ENCODE measurements around the gene USP11. TPM values are rescaled to one million over a fixed set of nuclear protein-coding genes. Genes with fewer than 3 reads are reported as not detected.

Gene USP11
- total and polyA plus RNA-seq, 3 donors from 2014 or later = 113 to 185 (median 128) TPM

DNA sequence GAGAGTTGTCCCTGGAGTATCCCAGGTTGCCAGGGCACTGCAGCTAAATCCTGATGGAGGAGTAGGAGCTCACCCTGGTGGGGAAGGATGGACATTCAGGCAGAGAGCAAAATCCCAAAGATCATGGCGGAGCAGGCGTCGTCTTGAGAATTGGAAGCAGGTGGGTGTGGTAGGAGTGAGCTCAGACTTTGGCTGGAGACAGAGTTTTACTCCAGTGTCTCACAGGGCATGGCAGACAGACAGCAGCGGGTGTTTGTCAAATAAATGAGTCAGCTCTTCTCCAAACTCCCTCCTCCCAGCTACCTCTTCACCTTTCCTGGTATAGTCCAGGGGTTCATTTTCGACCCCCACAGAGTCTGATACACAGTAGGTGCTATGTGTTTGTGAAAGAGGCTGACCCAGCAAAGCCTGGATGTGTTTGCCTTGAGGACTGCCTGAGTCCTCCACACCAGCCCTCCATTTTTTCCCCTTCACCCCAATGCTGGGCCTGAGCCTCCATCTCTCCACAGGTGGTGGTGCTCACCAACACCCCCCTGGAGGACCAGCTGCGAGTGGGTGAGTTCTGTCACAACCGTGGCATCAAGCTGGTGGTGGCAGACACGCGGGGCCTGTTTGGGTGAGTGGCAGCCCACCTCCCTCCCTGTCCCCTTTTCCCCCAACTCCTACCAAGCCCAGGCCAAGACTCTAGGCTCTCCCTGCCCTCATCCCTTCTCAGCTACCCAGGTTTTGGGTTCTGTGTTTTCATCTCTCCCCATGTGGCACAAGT lies 32.2 kb upstream of the USP11 start:
- intact Hi-C loops (cut with DNase I; ENCODE audit: low total_unique reads) = no loop called here
- H3K9me3 ChIP-seq = no peaks in the 10 kb centered on the region
- no peak for DNase-seq
- 59 to 83% methylated on average over 5 to 8 of the region's 9 CpGs for WGBS, 2 donors
- H3K36me3 ChIP-seq (ENCODE audit: low read depth, missing control alignments) = no peaks in the 10 kb centered on the region
- peak overlapping the region in 1 of 2 donors; percentile 39 for H3K27ac ChIP-seq
- H3K4me3 ChIP-seq = no peak overlapping the region
- H3K4me1 ChIP-seq = no peaks in the 10 kb centered on the region
- no peaks in the 10 kb centered on the region for H3K27me3 ChIP-seq
- TF ChIP-seq POLR2A (IDR thresholded peaks at IDR 0.05) = no peak
- TF ChIP-seq, protein P1, sequence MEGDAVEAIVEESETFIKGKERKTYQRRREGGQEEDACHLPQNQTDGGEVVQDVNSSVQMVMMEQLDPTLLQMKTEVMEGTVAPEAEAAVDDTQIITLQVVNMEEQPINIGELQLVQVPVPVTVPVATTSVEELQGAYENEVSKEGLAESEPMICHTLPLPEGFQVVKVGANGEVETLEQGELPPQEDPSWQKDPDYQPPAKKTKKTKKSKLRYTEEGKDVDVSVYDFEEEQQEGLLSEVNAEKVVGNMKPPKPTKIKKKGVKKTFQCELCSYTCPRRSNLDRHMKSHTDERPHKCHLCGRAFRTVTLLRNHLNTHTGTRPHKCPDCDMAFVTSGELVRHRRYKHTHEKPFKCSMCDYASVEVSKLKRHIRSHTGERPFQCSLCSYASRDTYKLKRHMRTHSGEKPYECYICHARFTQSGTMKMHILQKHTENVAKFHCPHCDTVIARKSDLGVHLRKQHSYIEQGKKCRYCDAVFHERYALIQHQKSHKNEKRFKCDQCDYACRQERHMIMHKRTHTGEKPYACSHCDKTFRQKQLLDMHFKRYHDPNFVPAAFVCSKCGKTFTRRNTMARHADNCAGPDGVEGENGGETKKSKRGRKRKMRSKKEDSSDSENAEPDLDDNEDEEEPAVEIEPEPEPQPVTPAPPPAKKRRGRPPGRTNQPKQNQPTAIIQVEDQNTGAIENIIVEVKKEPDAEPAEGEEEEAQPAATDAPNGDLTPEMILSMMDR (IDR thresholded peaks at IDR 0.05) = peak in 1 of 3 experiments; percentile 18

DNA sequence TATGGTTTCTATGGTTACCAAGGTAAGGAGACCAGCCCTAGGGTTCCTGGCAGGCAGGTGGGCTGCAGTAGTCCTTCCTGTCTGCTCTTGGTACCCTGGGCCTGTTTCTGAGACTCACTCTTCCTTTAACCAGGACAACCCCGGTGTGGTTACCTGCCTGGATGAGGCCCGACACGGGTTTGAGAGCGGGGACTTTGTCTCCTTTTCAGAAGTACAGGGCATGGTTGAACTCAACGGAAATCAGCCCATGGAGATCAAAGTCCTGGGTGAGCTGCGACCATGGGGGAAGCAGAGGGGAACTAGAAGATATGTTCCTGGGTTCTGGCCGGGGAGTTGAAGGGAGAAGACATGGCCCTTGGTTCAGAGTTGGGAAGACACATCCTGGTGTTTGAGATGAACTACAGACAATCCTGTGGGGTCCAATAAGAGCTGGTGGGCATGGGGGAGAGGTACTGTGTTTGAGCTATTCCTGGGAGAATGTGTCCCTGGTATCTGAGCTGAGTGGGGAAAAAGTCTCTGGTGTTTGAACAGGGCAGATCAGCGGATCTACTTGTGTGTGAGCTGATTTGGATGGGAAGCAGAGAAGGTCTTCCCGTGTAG lies 31.4 kb upstream of the USP11 start:
- DNase-seq = no peak
- Histone ChIP-seq H3K4me3 (no peak overlapping the region), H3K4me1 (no peaks in the 10 kb centered on the region), H3K27me3 (no peaks in the 10 kb centered on the region), H3K9me3 (no peaks in the 10 kb centered on the region), H3K36me3 (ENCODE audit: low read depth, missing control alignments) (no peaks in the 10 kb centered on the region), H3K27ac (no peak overlapping the region)
- intact Hi-C loops (cut with DNase I; ENCODE audit: low total_unique reads) = no loop called here
- TF ChIP-seq, protein P1 (IDR thresholded peaks at IDR 0.05) = no peak
- TF ChIP-seq POLR2A (IDR thresholded peaks at IDR 0.05) = no peak
- WGBS, 2 donors = 74 to 92% methylated on average over 6 to 8 of the region's 9 CpGs

DNA sequence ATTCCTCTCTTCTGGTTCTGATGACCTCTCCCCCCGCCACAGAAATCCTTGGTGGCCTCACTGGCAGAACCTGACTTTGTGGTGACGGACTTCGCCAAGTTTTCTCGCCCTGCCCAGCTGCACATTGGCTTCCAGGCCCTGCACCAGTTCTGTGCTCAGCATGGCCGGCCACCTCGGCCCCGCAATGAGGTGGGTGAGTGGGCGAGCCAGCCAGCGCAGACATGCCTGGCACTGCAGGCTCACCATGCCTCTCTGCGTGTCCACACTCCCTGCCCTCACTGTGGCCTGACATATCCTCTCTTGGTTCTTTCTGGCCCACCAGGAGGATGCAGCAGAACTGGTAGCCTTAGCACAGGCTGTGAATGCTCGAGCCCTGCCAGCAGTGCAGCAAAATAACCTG lies 30.5 kb upstream of the USP11 start:
- Histone ChIP-seq H3K4me1 (no peaks in the 10 kb centered on the region), H3K36me3 (ENCODE audit: low read depth, missing control alignments) (no peaks in the 10 kb centered on the region), H3K27me3 (no peaks in the 10 kb centered on the region), H3K4me3 (no peak overlapping the region), H3K27ac (no peak overlapping the region), H3K9me3 (no peaks in the 10 kb centered on the region)
- no peak for DNase-seq
- TF ChIP-seq, protein P1 (IDR thresholded peaks at IDR 0.05) = no peak
- TF ChIP-seq POLR2A (IDR thresholded peaks at IDR 0.05) = no peak
- WGBS, 2 donors = 87 to 93% methylated on average over 3 to 4 of the region's 11 CpGs
- intact Hi-C loops (cut with DNase I; ENCODE audit: low total_unique reads) = no loop called here

DNA sequence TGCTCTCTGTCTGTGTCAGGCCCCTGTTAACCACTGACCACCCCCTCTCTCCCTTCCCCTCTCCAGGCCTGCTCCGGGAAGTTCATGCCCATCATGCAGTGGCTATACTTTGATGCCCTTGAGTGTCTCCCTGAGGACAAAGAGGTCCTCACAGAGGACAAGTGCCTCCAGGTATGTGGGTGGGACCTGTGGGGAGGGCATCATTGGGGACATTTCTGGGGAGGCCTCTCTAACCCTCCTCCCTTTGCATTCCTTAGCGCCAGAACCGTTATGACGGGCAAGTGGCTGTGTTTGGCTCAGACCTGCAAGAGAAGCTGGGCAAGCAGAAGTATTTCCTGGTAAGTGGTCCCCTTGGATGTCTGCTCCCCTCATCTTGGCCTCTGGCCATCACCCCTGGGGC lies 29.9 kb upstream of the USP11 start:
- no peak overlapping the region for H3K27ac ChIP-seq
- 54% methylated on average over 4 of the region's 4 CpGs; no CpG with 5 or more reads in 1 of the 2 donors for WGBS, 2 donors

More for the DNA sequence above, 29.9 kb upstream of the USP11 start:
- H3K36me3 ChIP-seq (ENCODE audit: low read depth, missing control alignments) = no peaks in the 10 kb centered on the region
- no peak overlapping the region for H3K4me3 ChIP-seq
- TF ChIP-seq, protein P1 (IDR thresholded peaks at IDR 0.05) = no peak
- TF ChIP-seq POLR2A (IDR thresholded peaks at IDR 0.05) = no peak
- intact Hi-C loops (cut with DNase I; ENCODE audit: low total_unique reads) = no loop called here
- H3K4me1 ChIP-seq = no peaks in the 10 kb centered on the region
- no peaks in the 10 kb centered on the region for H3K9me3 ChIP-seq
- no peak for DNase-seq
- no peaks in the 10 kb centered on the region for H3K27me3 ChIP-seq

All from testis (tissue), 3 donors.